Panc1 (cell line): ENCODE data around the gene SYTL5. TPM values are rescaled to one million over a fixed set of nuclear protein-coding genes. Genes with fewer than 3 reads are reported as not detected.

Experiments
- ATAC-seq: fragments of 200-7000 bp; cut with Tn5 transposase; 2 replicates; pipeline ENCODE4 v1.9.1; 2020; ENCODE audit warnings: mild to moderate bottlenecking, moderate library complexity
- BruUV-seq: library from RNA; stranded (reverse); fragments of 400-500 nt; replicated peaks from 2 replicates; lab custom pipeline; 2021; lab: Mats Ljungman, UMichigan
- CTCF ChIA-PET: fragments of 300-600 bp; sonication (Branson Sonifier 250); formaldehyde crosslinking; loops from one replicate; lab custom pipeline; 2022; ENCODE audit warnings: antibody characterized with exemption; lab: Charles Lee
- POLR2A ChIA-PET: fragments of 300-600 bp; sonication (Branson Sonifier 250); formaldehyde crosslinking; loops from one replicate; lab custom pipeline; 2022; ENCODE audit warnings: antibody characterized with exemption; lab: Charles Lee
- DNase-seq: peaks from one replicate; pipeline ENCODE4 v3.0.0-alpha.2; 2010; ENCODE audit warnings: low read depth, low spot score
- H3K27ac ChIP-seq: 2 replicates; pipeline ENCODE4 v1.5.1; 2011; ENCODE audit warnings: mild to moderate bottlenecking, low read length, inconsistent platforms
- H3K27me3 ChIP-seq: fragments of 200-500 bp; sonication (Bioruptor generic); 2 replicates; pipeline ENCODE4 v1.6.0; 2014; ENCODE audit warnings: low read length, inconsistent platforms; ENCODE audit not compliant: control insufficient read depth, insufficient read depth
- H3K36me3 ChIP-seq: fragments of 200-500 bp; sonication (Bioruptor generic); 2 replicates; pipeline ENCODE4 v1.5.1; 2014; ENCODE audit warnings: inconsistent platforms, mild to moderate bottlenecking, low read length, moderate library complexity; ENCODE audit not compliant: control insufficient read depth, insufficient read depth
- H3K4me1 ChIP-seq: 2 replicates; pipeline ENCODE4 v1.5.1; 2011; ENCODE audit warnings: inconsistent platforms, mild to moderate bottlenecking, low read length, moderate library complexity; ENCODE audit not compliant: control insufficient read depth, insufficient read depth
- H3K4me3 ChIP-seq, 2 experiments: 2 replicates each; pipeline ENCODE4 v1.5.1; 2011 to 2012; ENCODE audit warnings: low read depth in 2 of 2, low read length in 2 of 2, mild to moderate bottlenecking in 2 of 2, inconsistent platforms in 1 of 2, moderate library complexity in 1 of 2
- H3K9me3 ChIP-seq: fragments of 200-500 bp; sonication (Bioruptor generic); 2 replicates; pipeline ENCODE4 v1.5.1; 2014; ENCODE audit warnings: low read depth, mild to moderate bottlenecking, inconsistent platforms, low read length, moderate library complexity; ENCODE audit not compliant: control insufficient read depth, insufficient read depth
- POLR2AphosphoS5 ChIP-seq: IDR thresholded peaks from 2 replicates; pipeline ENCODE4 v1.6.1; 2012; ENCODE audit warnings: mild to moderate bottlenecking, low read depth, low read length, moderate library complexity
- SIN3A ChIP-seq: IDR thresholded peaks from 2 replicates; pipeline ENCODE4 v1.6.1; 2012; ENCODE audit warnings: low read depth, mild to moderate bottlenecking, low read length, moderate library complexity, borderline replicate concordance; ENCODE audit not compliant: insufficient read depth
- TCF7L2 ChIP-seq: IDR thresholded peaks from 2 replicates; pipeline ENCODE4 v1.6.1; 2011; ENCODE audit warnings: mild to moderate bottlenecking, low read depth, low read length, inconsistent platforms
- in situ Hi-C: cut with HindIII; loops from 2 replicates; pipeline ENCODE4 v1.10.0; 2016; ENCODE audit warnings: low sequenced_read_pairs, low pct_unique_long_range_greater_than_20kb
- intact Hi-C: fragments of 100-400 bp; cut with micrococcal nuclease; formaldehyde crosslinking; loops from one replicate; pipeline ENCODE4 v1.10.0; 2022; ENCODE audit not compliant: unreplicated experiment
- total RNA-seq: library from RNA; stranded (reverse); gene quantifications from one replicate; pipeline ENCODE4 v1.2.1, GENCODE V29; 2021; ENCODE audit not compliant: unreplicated experiment
- TF ChIP-seq, protein P1 (sequence below), 2 experiments: IDR thresholded peaks; 2 replicates each; pipeline ENCODE4 v1.6.1; 2011 to 2012; ENCODE audit warnings: low read depth in 2 of 2, control low read depth in 1 of 2, low read length in 1 of 2, mild to moderate bottlenecking in 1 of 2, moderate library complexity in 1 of 2; ENCODE audit not compliant: insufficient read depth in 1 of 2
- TF ChIP-seq, protein P2 (sequence below): fragments of 450-650 bp; IDR thresholded peaks from 2 replicates; pipeline ENCODE4 v1.5.1; 2017; ENCODE audit warnings: mild to moderate bottlenecking

The SYTL5 gene
- total RNA-seq, 1 experiment from 2014 or later, result 0.08 TPM

DNA sequence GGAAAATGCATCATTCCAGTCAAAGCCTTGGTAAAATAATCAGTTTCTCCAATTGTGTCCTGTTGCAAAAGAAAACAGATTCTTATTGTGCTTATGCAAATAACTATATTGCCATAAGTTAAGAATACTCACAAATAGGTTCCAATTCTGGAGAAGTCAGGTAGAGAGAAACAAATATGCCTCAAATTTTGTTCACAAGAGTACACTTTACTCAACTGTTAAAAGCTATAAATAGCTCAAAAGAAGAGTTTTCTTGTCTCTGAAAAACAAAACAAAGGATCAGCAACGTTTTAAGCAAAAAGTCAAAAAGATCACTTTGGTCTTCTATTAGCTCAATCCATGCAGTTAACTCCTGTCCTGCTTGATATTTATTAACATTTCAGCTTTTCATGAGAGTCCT is 21.9 kb downstream of the SYTL5 start:
- Histone ChIP-seq H3K9me3 (no peaks in the 10 kb centered on the region), H3K27ac (no peak overlapping the region), H3K36me3 (no peaks in the 10 kb centered on the region), H3K4me3 (no peak overlapping the region), H3K4me1 (no peaks in the 10 kb centered on the region), H3K27me3 (no peaks in the 10 kb centered on the region)
- no peak for DNase-seq
- TF ChIP-seq TCF7L2 (no peak), POLR2AphosphoS5 (no peak), SIN3A (no peak)
- TF ChIP-seq, protein P1, sequence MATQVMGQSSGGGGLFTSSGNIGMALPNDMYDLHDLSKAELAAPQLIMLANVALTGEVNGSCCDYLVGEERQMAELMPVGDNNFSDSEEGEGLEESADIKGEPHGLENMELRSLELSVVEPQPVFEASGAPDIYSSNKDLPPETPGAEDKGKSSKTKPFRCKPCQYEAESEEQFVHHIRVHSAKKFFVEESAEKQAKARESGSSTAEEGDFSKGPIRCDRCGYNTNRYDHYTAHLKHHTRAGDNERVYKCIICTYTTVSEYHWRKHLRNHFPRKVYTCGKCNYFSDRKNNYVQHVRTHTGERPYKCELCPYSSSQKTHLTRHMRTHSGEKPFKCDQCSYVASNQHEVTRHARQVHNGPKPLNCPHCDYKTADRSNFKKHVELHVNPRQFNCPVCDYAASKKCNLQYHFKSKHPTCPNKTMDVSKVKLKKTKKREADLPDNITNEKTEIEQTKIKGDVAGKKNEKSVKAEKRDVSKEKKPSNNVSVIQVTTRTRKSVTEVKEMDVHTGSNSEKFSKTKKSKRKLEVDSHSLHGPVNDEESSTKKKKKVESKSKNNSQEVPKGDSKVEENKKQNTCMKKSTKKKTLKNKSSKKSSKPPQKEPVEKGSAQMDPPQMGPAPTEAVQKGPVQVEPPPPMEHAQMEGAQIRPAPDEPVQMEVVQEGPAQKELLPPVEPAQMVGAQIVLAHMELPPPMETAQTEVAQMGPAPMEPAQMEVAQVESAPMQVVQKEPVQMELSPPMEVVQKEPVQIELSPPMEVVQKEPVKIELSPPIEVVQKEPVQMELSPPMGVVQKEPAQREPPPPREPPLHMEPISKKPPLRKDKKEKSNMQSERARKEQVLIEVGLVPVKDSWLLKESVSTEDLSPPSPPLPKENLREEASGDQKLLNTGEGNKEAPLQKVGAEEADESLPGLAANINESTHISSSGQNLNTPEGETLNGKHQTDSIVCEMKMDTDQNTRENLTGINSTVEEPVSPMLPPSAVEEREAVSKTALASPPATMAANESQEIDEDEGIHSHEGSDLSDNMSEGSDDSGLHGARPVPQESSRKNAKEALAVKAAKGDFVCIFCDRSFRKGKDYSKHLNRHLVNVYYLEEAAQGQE (IDR thresholded peaks at IDR 0.05; ENCODE audit: insufficient read depth in 1 of 2, low read depth in 2 of 2, low read length in 1 of 2), result no peak
- TF ChIP-seq, protein P2, sequence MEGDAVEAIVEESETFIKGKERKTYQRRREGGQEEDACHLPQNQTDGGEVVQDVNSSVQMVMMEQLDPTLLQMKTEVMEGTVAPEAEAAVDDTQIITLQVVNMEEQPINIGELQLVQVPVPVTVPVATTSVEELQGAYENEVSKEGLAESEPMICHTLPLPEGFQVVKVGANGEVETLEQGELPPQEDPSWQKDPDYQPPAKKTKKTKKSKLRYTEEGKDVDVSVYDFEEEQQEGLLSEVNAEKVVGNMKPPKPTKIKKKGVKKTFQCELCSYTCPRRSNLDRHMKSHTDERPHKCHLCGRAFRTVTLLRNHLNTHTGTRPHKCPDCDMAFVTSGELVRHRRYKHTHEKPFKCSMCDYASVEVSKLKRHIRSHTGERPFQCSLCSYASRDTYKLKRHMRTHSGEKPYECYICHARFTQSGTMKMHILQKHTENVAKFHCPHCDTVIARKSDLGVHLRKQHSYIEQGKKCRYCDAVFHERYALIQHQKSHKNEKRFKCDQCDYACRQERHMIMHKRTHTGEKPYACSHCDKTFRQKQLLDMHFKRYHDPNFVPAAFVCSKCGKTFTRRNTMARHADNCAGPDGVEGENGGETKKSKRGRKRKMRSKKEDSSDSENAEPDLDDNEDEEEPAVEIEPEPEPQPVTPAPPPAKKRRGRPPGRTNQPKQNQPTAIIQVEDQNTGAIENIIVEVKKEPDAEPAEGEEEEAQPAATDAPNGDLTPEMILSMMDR, result no peak
- intact Hi-C loops, result no loop called here
- BruUV-seq, result no TSS peak
- ChIA-PET CTCF (no interaction called here), POLR2A (no interaction called here)
- in situ Hi-C loops, result no loop called here
- ATAC-seq, result no peak

DNA sequence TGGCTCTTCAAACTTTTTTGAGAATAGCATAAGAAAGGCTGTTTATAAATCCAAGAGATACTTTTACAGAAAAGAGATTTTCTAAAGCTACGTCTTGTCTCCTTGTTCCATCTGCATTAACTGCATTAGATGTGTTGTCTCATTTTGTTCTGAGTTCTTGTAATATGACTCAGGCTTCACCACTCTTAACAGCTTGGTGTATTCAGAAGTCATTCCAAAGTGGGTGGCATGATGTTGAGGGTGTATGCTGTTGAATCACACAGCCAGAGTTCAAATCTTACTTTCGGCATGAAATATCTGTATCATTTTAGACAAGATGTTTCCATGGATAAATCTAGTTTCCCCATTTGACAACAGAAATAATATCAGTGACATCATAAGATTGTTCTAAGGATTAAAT is 30.1 kb downstream of the SYTL5 start:
- no peak for DNase-seq
- H3K27me3 ChIP-seq, result no peaks in the 10 kb centered on the region
- H3K4me1 ChIP-seq, result no peaks in the 10 kb centered on the region
- BruUV-seq, result no TSS peak
- POLR2A ChIA-PET, result no interaction called here
- CTCF ChIA-PET, result no interaction called here
- no peak for TF ChIP-seq POLR2AphosphoS5
- TF ChIP-seq, protein P1 (IDR thresholded peaks at IDR 0.05; ENCODE audit: insufficient read depth in 1 of 2, low read depth in 2 of 2, low read length in 1 of 2), result no peak
- TF ChIP-seq, protein P2, result no peak
- no peak for TF ChIP-seq TCF7L2
- no peak for TF ChIP-seq SIN3A
- no peak overlapping the region for H3K27ac ChIP-seq
- no peak for ATAC-seq
- no peak overlapping the region for H3K4me3 ChIP-seq
- H3K9me3 ChIP-seq, result no peaks in the 10 kb centered on the region
- in situ Hi-C loops (no loop called here), intact Hi-C loops (no loop called here)
- no peaks in the 10 kb centered on the region for H3K36me3 ChIP-seq
